Measurements from ENCODE around the gene TOR1AIP2.
"Not testable (repeated sequence)": the region's sequence is repeated elsewhere in the genome, so short reads cannot be mapped to it uniquely, and the experiment has no call there.

The TOR1AIP2 gene

DNA sequence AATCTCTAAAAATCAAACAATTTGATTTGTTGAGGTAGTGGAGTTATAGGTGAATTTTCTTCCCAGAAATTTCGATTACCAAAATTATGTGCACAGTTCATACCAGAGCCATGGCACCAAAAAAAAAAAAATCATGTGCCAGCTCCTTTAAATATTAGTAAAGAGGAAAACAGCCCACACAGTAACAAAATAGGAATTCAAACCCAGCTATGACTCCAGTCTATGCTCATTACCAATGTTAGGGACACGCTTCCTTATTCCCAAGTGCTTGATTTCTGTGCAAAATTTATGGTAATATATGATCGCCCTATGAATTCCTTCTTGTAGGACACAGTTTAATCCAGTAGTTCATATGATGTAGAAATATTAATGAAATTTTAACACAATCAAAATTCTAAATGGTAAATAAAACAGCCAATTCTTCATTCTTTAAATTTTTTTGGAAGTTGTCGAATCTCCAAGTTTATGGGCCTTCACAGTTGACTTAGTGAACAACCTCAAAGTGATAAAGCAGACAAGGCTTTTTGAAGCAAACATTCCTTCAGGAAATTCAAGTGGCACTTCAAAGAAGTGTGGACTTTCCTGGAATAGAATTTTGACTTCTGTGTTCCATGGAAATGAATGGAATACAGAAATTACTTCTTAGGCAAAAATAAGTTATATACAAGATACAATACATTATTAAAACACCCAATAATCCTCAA, 1.9 kb downstream of the TOR1AIP2 start:
- no peak for DNase-seq

DNA sequence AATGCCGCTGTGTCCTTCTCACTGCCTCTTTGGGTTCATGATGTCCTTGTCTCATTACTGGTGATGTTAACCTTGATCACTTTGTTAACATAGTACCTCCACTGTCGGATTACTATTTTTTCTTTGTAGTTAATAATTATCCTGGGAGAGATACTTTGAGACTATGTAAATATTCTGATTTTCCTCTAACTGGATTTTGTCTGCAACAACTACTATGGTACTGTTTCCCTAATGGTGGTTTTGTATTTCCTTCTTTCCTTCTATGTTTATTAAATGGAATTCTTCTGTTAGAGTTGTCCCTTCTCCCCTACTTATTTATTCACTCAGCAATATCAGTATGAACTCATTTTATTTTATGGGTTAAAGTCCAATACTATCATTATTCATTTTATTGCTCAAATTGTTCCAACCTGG, 4.2 kb downstream of the TOR1AIP2 start:
- no peak for DNase-seq

- DNase-seq, result no peak
These were observed 5.0 kb downstream of the TOR1AIP2 start for GRCh38 chr1:179872558-179872957.

DNA sequence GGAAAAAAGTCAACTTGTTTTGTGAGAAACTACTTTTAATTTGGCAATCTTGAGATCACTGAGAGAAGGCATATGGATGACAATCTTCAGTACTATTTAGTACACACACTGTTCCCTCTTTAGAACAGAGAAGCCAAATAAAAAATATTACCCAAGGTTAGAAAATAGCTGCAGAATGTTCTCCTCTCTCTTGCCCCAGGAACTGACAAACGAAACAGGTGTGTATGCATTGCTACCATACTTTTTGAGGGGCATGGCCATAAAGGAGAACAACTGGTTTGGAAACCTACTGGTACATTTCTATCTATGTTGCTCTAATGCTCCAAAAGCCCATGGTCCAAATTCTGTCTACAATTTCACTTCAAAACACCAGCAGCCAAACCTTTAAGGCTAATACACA, 5.7 kb downstream of the TOR1AIP2 start:
- no peak for DNase-seq

- DNase-seq, result no peak
These were observed 6.7 kb downstream of the TOR1AIP2 start for GRCh38 chr1:179870870-179871269.

DNA sequence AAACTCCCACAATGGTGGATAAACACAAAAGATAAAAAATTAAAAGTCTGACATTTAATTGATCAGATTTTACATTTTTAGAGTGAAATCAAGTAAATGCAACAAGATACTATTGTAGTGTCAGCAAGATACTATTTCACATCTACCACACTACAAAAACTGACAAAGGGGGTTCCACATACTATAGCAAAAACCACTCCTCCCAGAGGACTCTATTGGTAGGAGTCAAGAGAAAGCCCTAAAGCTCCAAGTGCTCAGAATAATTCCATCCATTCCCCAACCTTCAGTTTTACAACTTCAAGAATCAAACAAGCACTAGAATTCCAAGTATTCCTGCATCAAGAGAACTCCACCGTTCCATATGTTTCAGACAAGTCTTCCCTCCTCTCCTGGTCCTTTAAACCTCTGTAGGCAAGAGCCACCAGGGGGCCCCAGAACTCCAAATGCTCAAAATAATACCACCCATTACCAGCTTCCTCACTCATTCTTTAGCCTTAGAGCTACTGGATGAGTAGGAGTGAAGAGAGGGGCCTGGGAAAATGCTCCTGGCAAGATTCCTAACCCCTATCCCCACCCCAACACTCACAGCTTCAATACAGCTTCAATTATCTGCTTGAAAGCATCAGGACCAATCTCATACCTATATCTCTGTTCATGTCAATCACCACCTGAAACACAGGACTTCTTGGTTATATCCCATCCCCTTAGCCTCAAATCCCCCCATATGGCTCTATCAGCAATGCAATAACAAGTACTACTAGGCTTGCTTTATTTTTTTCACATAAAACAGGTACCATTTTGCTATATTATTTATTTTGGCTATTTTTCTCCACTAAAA, 9.9 kb downstream of the TOR1AIP2 start:
- DNase-seq, result peak; percentile 10

GRCh38 chr1:179866616-179867015, 11.0 kb downstream of the TOR1AIP2 start:
- DNase-seq, result no peak

DNA sequence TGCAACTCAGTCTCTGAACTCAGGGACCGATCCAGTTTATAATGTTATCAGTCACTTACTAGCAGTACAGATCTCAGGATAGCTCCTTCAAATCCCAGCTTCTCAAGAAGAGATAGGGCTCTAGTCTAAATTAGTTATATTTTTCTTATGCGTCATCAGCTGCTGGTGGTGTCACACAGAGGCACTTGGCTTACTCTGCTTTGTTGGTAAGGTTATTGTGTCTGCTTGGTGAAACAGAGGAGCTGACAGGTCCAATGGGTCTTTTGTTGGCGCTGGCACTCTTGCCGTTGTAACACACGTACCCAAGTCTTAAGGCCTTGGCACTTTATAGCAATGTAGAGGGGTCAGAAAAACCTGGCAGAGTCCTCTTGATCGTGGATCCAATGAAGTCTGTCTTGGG, 12.2 kb downstream of the TOR1AIP2 start:
- no peak for DNase-seq

DNA sequence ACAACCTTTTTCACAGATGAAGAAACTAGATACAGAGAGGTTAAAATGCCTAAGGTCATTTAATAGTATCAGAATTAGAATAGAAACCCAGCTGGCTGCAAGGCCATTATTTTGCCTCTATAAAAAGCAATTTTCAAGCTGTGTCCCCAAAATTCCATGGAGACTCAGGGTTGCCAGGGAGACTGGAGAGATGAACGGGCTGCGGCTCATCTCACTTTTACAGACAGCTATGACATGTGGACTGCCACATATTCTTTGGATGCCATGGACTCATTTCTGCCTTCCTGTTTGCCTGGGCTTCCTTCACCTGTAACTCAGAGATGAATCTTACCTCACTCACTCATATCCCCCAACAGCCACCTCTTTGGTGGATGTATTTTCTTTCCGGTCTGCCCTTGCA, 17.0 kb downstream of the TOR1AIP2 start:
- no peak for DNase-seq

DNA sequence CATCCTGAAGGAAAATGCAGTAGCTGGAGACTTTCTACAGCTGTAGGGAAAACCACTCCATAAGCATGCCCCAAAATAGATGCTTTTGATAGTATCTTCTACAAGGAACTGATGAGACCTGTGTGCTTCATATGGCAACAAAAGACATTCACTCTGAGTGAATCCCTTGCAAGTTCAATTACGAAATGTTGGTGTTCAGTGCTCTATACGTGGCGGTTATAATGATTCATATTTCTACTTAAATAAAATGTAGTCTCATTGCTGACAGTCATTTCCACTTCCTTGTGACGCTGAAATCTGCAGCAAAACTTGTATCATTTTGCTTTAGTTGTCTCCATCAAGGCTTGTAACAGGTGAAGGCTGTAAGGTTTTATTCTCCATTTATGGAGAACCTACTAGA, 20.6 kb downstream of the TOR1AIP2 start:
- DNase-seq, result no peak

GRCh38 chr1:179856296-179856695, 21.3 kb downstream of the TOR1AIP2 start:
- DNase-seq, result no peak

DNA sequence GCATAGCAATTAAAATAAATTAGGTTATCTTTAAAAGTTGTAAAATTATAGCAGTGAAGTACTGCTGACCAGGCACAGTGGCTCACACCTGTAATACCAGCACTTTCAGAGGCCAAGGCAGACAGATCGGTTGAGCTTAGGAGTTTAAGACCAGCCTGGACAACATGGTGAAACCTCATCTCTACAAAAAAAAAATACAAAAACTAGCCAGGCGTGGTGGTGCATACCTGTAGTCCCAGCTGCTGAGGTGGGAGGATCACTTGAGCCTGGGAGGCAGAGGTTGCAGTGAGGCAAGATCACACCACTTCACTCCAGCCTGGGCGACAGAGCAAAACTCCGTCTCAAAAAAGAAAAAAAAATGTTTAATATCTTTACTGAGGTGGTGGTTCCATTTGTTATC, 21.8 kb downstream of the TOR1AIP2 start:
- not testable (repeated sequence) for DNase-seq

DNA sequence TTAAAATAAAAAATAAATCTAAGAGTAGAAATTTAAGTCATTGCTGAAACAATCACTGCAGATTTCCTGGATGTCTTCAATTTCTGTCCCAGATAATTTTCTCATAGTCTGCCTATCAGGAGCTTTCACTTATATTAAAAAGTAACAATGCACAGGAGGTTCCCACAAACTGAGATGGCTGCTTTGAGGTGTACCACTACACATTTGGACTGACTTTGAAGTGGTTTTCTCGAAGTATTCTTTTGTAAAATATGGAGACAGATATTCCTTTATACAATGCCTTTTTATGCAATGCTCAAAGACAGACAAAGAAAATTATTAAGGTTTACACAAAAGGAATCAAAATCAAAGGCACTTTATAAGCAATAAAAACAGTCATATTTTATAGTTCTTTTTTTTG, 24.5 kb downstream of the TOR1AIP2 start:
- no peak for DNase-seq

GRCh38 chr1:179848233-179848632, 29.4 kb downstream of the TOR1AIP2 start:
- no peak for DNase-seq

DNA sequence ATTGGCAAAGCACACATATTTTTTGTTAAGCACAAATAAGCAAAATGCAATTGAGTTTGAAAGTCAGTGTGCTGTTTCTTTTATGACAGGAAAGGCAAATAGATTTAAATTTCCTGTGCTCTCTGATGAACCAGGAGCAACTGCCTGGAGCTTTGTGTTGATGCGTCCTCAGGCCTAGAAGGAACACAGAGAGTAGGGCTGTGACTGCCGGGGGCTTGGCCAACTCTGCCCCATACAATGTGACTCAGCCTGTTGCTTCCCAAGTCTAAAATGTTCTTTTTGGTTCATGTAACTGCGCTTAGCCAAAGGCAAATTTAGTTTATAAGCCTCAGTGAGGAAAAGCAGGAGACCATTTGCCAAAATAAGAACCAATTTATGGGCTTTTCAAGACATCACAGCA, 37.5 kb downstream of the TOR1AIP2 start:
- no peak for DNase-seq

DNA sequence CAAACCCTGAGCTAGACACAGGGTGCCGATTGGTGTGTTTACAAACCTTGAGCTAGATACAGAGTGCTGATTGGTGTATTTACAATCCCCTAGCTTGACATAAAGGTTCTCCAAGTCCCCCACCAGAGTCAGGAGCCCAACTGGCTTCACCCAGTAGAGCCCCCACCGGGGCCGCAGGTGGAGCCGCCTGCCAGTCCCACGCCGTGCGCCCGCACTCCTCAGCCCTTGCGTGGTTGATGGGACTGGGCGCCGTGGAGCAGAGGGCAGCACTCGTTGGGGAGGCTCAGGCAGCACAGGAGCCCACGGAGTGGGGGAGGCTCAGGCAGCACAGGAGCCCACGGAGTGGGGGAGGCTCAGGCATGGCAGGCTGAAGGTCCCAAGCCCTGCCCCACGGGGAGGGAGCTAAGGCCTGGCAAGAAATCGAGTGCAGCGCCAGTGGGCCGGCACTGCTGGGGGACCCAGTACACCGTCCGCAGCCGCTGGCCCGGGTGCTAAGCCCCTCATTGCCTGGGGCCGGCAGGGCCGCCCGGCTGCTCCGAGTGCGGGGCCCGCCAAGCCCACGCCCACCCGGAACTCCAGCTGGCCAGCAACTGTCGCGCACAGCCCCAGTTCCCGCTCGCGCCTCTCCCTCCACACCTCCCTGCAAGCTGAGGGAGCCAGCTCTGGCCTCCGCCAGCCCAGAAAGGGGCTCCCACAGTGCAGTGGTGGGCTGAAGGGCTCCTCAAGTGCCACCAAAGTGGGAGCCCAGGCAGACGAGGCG, 40.7 kb downstream of the TOR1AIP2 start:
- not testable (repeated sequence) for DNase-seq

DNA sequence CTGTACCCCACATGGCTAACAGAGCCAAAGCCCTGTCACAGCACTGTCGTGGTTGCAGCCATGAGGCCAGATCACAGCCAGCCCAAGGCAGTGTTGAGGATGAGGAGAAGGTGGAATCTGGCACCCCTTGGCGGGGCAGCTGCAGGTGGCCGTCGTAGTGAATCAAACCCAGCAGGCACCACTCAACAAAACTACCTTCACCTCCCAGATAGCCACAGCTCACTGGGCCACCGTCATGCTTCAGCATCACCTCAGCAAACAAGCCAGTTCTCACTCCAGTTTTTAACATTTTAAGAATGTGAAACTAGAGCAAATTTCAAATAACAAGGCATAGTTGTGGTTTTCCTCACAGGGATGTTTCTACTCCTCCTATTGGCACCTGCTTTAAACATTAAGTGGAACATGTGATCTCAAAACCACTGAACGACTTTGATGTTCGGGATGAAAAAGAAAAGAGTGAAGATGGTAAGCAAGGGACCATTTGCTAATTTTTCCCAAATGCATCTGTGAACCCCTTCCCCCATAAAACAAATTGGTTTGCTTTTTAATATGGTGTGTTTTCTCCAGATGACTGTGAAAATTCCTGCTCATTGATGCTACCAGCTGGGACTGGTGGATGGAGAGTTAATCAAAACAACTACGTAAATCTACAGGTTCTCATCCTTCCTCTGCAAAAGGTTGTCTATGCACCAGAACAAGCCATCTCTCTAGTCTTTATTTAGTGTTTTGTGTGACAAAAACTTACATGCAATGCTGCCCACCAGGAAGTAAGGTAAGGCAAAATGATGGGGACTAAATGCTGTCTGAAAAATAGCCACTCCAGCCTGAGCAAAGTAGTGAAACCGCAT, 45.5 kb downstream of the TOR1AIP2 start:
- no peak for DNase-seq

DNA sequence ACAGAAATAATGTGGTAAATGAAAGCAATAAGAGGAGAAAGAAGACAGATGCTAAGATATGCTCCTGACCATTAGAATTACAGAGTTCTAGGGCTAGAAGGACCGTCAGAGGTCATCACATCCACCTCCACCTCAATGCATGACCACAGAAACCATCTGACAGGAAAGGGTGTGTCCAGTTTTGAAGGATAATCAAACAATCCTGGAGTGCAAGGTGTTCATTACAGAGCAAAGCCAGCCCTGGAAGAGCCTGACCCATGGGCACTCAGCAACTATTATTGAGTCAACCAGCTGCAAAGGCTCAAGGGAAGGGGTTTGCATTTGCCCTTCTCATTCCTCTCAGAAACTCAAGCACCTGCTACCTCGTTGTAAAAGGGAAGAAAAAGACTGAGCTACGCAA, 46.4 kb downstream of the TOR1AIP2 start:
- DNase-seq, result no peak

DNA sequence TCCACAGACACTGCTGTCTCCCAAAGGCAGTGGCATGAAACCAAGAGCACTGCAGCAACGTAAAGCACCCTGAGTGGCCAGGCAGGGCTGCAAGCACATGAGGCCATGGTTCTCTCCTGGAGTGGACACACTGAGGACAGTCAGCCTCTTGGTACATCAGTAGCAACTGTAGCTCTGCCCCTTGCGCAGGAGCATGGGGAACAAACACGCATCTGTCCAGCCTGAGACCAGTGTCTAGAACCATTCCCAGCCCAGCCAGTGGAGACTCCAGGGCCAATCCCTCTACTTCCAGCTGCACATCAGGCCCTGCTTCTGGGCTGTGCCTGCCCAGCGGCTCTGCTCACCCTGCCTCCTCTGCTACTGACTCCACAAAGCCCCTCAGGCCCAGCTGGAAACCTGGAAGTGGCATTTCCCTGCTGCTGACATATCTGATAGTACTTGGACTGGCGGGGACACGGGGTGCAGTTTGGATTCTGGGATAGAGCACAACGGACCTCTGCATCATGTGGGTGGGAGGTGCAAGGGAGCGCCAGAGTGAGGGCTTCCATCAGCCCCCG, 49.0 kb downstream of the TOR1AIP2 start:
- no peak for DNase-seq

DNA sequence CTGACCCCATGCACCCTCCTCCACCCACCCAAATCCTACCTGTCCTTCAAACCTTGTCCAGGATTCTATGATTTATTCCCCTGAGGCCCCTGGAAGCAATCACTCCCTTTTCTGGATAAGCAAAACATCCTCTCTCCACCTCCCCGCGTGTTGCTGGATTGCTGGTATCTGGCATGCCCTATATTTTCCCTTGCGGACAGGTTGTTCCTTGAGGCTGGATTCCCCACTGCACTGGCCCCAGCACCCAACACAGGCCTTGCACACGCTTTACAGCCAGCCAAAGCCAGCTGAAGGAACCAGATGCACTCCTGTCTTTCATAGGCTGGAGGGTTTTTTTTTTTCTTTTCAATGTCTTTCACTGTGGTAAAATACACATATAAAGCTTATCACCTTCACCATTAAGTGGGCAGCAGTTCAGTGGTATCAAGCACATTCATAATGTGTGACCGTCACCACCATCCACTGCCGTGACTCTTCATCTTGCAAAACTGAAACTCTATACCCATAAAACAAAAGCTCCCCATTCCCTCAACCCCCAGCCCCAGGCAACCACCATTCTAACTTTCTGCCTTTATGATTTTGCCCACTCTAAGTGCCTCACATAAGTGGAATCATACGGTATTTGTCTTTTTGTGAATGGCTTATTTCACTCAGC, 50.9 kb downstream of the TOR1AIP2 start:
- no peak for DNase-seq

- no peak for DNase-seq
These were observed 51.7 kb downstream of the TOR1AIP2 start for GRCh38 chr1:179825798-179826460.
